GM23248 (cell line): Measurements from ENCODE around the gene TNP1. TPM values are rescaled to one million over a fixed set of nuclear protein-coding genes. Genes with fewer than 3 reads are reported as not detected.

ENCODE experiments used
- DNase-seq: peaks from one replicate; pipeline ENCODE4 v3.0.0-alpha.2; 2015
- H2AFZ ChIP-seq: fragments of 200-600 bp; sonication (generic); 2 replicates; pipeline ENCODE4 v1.6.1; 2016; ENCODE audit warnings: antibody characterized with exemption
- H3F3A ChIP-seq: fragments of 200-600 bp; sonication (generic); 2 replicates; pipeline ENCODE4 v1.6.1; 2016; ENCODE audit warnings: mild to moderate bottlenecking, antibody characterized with exemption, mixed run types; ENCODE audit not compliant: insufficient read depth
- H3K27ac ChIP-seq: fragments of 200-600 bp; sonication (generic); 2 replicates; pipeline ENCODE4 v1.5.1; 2016; ENCODE audit warnings: mild to moderate bottlenecking
- H3K27me3 ChIP-seq: fragments of 200-600 bp; sonication (generic); replicated peaks from 2 replicates; pipeline ENCODE4 v1.6.1; 2016; ENCODE audit warnings: mild to moderate bottlenecking; ENCODE audit not compliant: insufficient read depth
- H3K36me3 ChIP-seq: fragments of 200-600 bp; sonication (generic); 2 replicates; pipeline ENCODE4 v1.6.1; 2016; ENCODE audit warnings: low read depth, mild to moderate bottlenecking
- H3K4me1 ChIP-seq: fragments of 200-600 bp; sonication (generic); 2 replicates; pipeline ENCODE4 v1.6.1; 2016; ENCODE audit warnings: mild to moderate bottlenecking; ENCODE audit not compliant: insufficient read depth
- H3K4me2 ChIP-seq: fragments of 200-600 bp; sonication (generic); one replicate; pipeline ENCODE4 v1.6.1; 2016; ENCODE audit warnings: mild to moderate bottlenecking; ENCODE audit not compliant: unreplicated experiment
- H3K4me3 ChIP-seq: fragments of 200-600 bp; sonication (generic); 2 replicates; pipeline ENCODE4 v1.5.1; 2016; ENCODE audit warnings: mild to moderate bottlenecking
- H3K79me2 ChIP-seq: fragments of 200-600 bp; sonication (generic); 2 replicates; pipeline ENCODE4 v1.6.1; 2016; ENCODE audit warnings: mild to moderate bottlenecking; ENCODE audit not compliant: insufficient read depth
- H3K9ac ChIP-seq: fragments of 200-600 bp; sonication (generic); 2 replicates; pipeline ENCODE4 v1.6.1; 2016; ENCODE audit warnings: mild to moderate bottlenecking
- H3K9me2 ChIP-seq: fragments of 200-600 bp; sonication (generic); 2 replicates; pipeline ENCODE4 v1.6.1; 2016; ENCODE audit warnings: mixed run types, mild to moderate bottlenecking, moderate library complexity; ENCODE audit not compliant: insufficient read depth
- H3K9me3 ChIP-seq: fragments of 200-600 bp; sonication (generic); one replicate; pipeline ENCODE4 v1.6.1; 2017; ENCODE audit warnings: low read depth
- H4K20me1 ChIP-seq: fragments of 200-600 bp; sonication (generic); 2 replicates; pipeline ENCODE4 v1.6.0; 2016; ENCODE audit not compliant: insufficient read depth
- EZH2 ChIP-seq: fragments of 200-600 bp; sonication (generic); IDR thresholded peaks from 2 replicates; pipeline ENCODE4 v1.6.1; 2018; ENCODE audit warnings: antibody characterized with exemption, mild to moderate bottlenecking; ENCODE audit not compliant: insufficient read depth, poor library complexity, severe bottlenecking
- EZH2phosphoT487 ChIP-seq: fragments of 200-600 bp; sonication (generic); IDR thresholded peaks from 2 replicates; pipeline ENCODE4 v1.6.1; 2018; ENCODE audit warnings: antibody characterized with exemption, moderate library complexity, mild to moderate bottlenecking, low read depth; ENCODE audit not compliant: insufficient read depth
- WGBS, 2 experiments: methylation state at CpG; one replicate each; pipeline ENCODE4 v1.1.6; 2015 to 2017; ENCODE audit warnings: low lambda C conversion rate in 2 of 2, low coverage in 1 of 2; ENCODE audit errors: missing lambda C conversion rate in 2 of 2; 5-methylcytosine and 5-hydroxymethylcytosine counted together
- in situ Hi-C: fragments of 300-500 bp; cut with MboI; formaldehyde crosslinking; loops from 2 replicates; pipeline ENCODE4 v1.15.0; 2020
- polyA plus RNA-seq: library from polyadenylated mRNA; unstranded; fragments of >200 nt; fragmentation: Nextera tagmentation; extraction: Ambion mirVana; gene quantifications from 2 replicates; pipeline ENCODE4 v1.2.1, GENCODE V29; 2016
- total RNA-seq: library from RNA; depleted of rRNA; stranded (reverse); fragments of >200 nt; shearing (Covaris generic); gene quantifications from 2 replicates; pipeline ENCODE4 v1.2.3, GENCODE V29; 2014

TNP1 gene
- total and polyA plus RNA-seq, 2 experiments from 2014 or later: not detected

DNA sequence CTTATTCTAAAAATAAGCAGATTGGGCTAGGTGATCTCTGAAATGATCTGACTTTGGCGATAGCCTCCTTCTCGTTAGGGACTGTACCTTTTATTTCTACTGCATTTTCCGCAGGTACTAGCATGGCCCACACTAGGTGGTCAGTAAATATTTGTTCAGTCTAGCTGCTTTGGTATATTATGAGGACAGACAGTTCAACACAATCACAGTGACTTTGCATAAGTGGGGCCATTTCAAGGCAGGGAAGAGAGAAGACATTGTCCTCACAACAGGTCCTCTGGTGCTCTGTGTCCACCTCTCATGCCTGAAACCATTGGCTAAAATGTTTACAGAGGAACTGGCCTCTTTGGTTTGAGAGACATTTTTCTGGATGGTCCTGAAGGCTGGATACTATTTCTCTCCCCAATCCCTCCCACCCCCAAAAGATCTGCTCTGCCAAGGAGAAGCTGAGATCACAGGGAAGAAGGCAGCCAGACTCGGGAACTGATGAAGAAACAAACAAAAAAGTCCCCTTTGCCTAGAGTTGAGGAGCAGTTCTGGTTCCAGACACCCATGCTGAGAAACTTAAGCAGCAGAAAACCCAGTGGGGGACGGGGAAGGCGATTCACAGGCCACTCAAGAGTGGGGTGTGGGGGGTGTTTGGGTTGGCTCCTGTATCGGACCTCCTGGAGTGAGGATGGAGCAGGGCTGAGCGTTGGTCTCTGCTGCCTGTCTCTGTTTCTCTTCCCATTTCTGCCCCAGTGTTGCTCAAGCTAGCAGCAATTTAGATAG is 2.9 kb upstream of the TNP1 start:
- Histone ChIP-seq H3K4me1 (peaks cover 17% of the 10 kb centered on the region), H3F3A (peaks cover 14% of the 10 kb centered on the region), H3K79me2 (no peaks in the 10 kb centered on the region), H3K4me2 (no peak overlapping the region), H3K27me3 (no peaks in the 10 kb centered on the region), H3K9ac (no peak overlapping the region), H3K4me3 (no peak overlapping the region), H3K27ac (no peak overlapping the region), H3K36me3 (no peaks in the 10 kb centered on the region), H3K9me3 (no peaks in the 10 kb centered on the region), H3K9me2 (no peaks in the 10 kb centered on the region), H4K20me1 (no peaks in the 10 kb centered on the region), H2AFZ (no peak overlapping the region)
- WGBS, 2 experiments: 71 to 75% methylated on average over 8 of the region's 8 CpGs
- DNase-seq: no peak
- TF ChIP-seq EZH2 (no peak), EZH2phosphoT487 (no peak)
- in situ Hi-C loops: no loop called here

DNA sequence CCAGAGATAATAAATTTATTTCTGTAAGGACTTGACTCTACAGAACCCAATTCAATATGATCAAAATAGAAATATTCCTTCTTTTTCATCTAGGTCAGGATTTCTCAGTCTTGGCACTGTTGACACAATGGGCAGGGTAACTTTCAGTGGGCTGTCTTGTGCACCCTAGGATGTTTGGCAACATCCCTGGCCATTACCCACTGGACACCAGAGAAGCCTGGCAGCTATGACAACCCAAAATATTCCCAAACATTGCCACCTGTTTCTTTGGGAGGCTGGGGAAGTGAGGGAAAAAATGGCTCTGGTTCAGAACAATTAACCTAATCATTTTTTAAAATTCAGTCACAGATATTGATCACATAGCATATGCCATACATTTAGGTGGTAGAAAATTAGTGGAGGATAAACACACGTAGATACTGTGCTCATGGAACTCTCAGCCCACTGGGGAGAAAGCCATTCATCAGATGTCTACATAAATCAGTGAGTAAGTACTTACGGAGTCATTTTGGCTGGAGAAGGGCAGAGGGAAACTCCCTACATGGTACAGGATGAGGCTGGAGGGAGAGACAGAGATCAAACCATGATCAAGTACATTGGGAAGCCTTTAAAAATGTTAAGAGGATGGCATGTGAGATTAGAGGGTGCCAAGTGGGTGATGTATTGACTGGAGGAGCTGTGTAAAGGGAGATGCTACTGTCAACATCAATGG is 718 bp upstream of the TNP1 start:
- Histone ChIP-seq H3K9me3 (no peaks in the 10 kb centered on the region), H4K20me1 (no peaks in the 10 kb centered on the region), H3K79me2 (no peaks in the 10 kb centered on the region), H3K4me3 (no peak overlapping the region), H3K27ac (no peak overlapping the region), H3F3A (peaks cover 28% of the 10 kb centered on the region), H3K27me3 (no peaks in the 10 kb centered on the region), H3K36me3 (no peaks in the 10 kb centered on the region), H2AFZ (no peak overlapping the region), H3K4me2 (no peak overlapping the region), H3K9ac (no peak overlapping the region), H3K9me2 (no peaks in the 10 kb centered on the region), H3K4me1 (peaks cover 31% of the 10 kb centered on the region)
- peak; percentile 25 for DNase-seq
- in situ Hi-C loops: no loop called here
- TF ChIP-seq EZH2 (no peak), EZH2phosphoT487 (no peak)
- 71 to 73% methylated on average over 2 of the region's 2 CpGs for WGBS, 2 experiments

DNA sequence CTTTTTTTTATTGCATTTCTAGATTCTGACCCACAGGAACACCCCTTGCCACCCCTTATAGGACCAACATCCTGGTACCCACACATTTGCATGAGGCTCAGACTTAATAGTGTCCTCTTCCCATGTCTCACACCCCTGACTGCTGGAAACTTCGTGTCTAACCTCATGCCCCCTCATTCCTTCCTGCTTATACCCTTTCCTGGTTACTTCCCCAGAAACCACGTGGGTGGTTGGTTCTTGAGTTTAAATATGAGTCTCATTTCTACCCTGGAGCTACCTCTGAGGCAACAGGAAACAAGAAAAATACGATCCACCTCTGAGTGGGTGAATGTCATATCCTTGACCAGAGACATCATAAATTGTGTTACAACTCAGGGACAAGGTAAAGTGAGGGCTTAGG is 1.6 kb downstream of the TNP1 start:
- Histone ChIP-seq H3K9ac (no peak overlapping the region), H3K9me3 (no peaks in the 10 kb centered on the region), H3K4me1 (peaks cover 31% of the 10 kb centered on the region), H3K4me2 (no peak overlapping the region), H3F3A (peaks cover 28% of the 10 kb centered on the region), H3K27me3 (no peaks in the 10 kb centered on the region), H2AFZ (0 out of 2 replicates have a peak overlapping the region, but pooled peaks have one; percentile 43), H3K36me3 (no peaks in the 10 kb centered on the region), H3K27ac (peak overlapping the region; percentile 38), H3K9me2 (no peaks in the 10 kb centered on the region), H3K4me3 (no peak overlapping the region), H3K79me2 (no peaks in the 10 kb centered on the region), H4K20me1 (no peaks in the 10 kb centered on the region)
- DNase-seq: peak; percentile 70
- TF ChIP-seq EZH2 (no peak), EZH2phosphoT487 (no peak)
- 11 to 13% methylated on average over 3 of the region's 3 CpGs for WGBS, 2 experiments
- in situ Hi-C loops: no loop called here

DNA sequence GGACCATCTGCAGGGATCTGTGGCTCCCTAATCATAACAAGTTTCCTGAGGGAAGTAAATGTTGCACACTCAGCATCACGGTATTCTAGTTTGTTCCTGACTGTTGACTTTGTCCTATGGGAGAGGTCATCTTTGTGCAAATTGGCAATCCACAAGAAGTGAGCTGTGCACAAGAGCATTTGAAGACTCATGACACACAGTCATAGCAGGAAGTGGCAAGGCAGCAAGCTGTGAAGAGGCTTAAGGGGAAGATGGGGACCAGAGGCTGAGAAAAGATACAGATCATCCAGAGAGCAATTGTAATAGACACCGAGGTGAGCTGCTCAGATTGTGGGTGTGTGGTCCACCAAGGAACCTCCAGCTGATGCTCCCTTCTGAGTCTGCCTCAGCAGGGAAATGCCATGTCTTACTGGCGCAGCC is 2.7 kb downstream of the TNP1 start:
- Histone ChIP-seq H3K9me3 (no peaks in the 10 kb centered on the region), H4K20me1 (no peaks in the 10 kb centered on the region), H3K4me1 (peaks cover 31% of the 10 kb centered on the region), H3K9ac (no peak overlapping the region), H2AFZ (0 out of 2 replicates have a peak overlapping the region, but pooled peaks have one; percentile 43), H3K36me3 (no peaks in the 10 kb centered on the region), H3K27ac (peak overlapping the region; percentile 38), H3K27me3 (no peaks in the 10 kb centered on the region), H3K9me2 (no peaks in the 10 kb centered on the region), H3K4me2 (no peak overlapping the region), H3K79me2 (no peaks in the 10 kb centered on the region), H3K4me3 (no peak overlapping the region), H3F3A (peaks cover 28% of the 10 kb centered on the region)
- WGBS, 2 experiments: 44 to 45% methylated on average over 3 of the region's 3 CpGs
- peak; percentile 81 for DNase-seq
- in situ Hi-C loops: no loop called here
- TF ChIP-seq EZH2phosphoT487: no peak
- TF ChIP-seq EZH2: no peak
